Nephron (organoid): ENCODE measurements around the gene KRT33B.

Source experiments
- H3K27ac Mint-ChIP-seq, 3 experiments: 2 replicates each; pipeline ENCODE4 v1.8.0; 2020; ENCODE audit warnings: mixed read lengths in 3 of 3, mild to moderate bottlenecking in 2 of 3, moderate library complexity in 1 of 3
- H3K27me3 Mint-ChIP-seq: 2 replicates; pipeline ENCODE4 v1.8.0; 2021; ENCODE audit warnings: low read depth, mild to moderate bottlenecking, moderate library complexity, mixed read lengths
- H3K36me3 Mint-ChIP-seq: 2 replicates; pipeline ENCODE4 v1.8.0; 2020; ENCODE audit warnings: low read depth, mixed read lengths
- H3K4me1 Mint-ChIP-seq: 2 replicates; pipeline ENCODE4 v1.8.0; 2020; ENCODE audit warnings: mixed read lengths
- H3K4me3 Mint-ChIP-seq, 3 experiments: 2 replicates each; pipeline ENCODE4 v1.8.0; 2020; ENCODE audit warnings: mild to moderate bottlenecking in 3 of 3, mixed read lengths in 3 of 3, moderate library complexity in 2 of 3
- H3K9me3 Mint-ChIP-seq: 2 replicates; pipeline ENCODE4 v1.8.0; 2020; ENCODE audit warnings: mixed read lengths
- TF ChIP-seq, protein P1 (sequence below), 3 experiments: fragments of 200-600 bp; sonication (generic); IDR thresholded peaks; one replicate each; pipeline ENCODE4 v1.5.0; 2021; ENCODE audit warnings: antibody characterized with exemption in 3 of 3; ENCODE audit not compliant: unreplicated experiment in 3 of 3

The KRT33B gene

DNA sequence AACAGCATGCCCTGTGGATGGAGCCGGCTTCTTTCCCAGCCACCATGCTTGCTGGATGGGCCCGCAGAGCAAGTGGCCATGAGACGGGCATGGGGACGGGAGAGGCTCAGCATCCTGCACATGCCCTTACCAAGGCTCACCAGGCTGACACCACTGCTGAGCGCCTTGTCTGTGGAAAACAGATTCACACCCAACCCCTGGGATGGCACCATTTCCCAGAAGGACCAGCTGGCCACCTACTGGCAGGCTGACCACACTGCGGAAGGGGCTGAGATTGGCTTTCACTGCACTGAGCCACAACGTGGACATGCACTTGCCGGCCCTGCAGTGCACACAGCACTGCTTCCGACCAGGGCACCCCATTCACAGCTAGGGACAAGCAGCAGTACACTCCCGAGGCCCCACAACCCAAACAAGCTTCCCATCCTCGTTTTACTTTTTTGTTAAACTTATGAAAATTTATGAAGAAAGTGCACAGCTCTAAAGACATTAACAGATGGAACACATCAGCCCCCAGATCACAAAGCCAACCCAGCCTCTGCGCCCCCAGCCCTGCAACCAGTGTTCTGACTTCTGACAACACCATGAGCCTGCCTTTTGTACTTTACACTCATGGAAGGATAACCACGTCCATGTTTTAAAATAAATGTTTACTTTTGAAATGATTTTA lies 40.2 kb downstream of the KRT33B start:
- Mint-ChIP-seq H3K4me1 (peaks cover 5% of the 10 kb centered on the region), H3K27me3 (peaks cover 5% of the 10 kb centered on the region), H3K9me3 (no peaks in the 10 kb centered on the region), H3K4me3 (no peak overlapping the region), H3K36me3 (no peaks in the 10 kb centered on the region), H3K27ac (no peak overlapping the region)
- TF ChIP-seq, protein P1, sequence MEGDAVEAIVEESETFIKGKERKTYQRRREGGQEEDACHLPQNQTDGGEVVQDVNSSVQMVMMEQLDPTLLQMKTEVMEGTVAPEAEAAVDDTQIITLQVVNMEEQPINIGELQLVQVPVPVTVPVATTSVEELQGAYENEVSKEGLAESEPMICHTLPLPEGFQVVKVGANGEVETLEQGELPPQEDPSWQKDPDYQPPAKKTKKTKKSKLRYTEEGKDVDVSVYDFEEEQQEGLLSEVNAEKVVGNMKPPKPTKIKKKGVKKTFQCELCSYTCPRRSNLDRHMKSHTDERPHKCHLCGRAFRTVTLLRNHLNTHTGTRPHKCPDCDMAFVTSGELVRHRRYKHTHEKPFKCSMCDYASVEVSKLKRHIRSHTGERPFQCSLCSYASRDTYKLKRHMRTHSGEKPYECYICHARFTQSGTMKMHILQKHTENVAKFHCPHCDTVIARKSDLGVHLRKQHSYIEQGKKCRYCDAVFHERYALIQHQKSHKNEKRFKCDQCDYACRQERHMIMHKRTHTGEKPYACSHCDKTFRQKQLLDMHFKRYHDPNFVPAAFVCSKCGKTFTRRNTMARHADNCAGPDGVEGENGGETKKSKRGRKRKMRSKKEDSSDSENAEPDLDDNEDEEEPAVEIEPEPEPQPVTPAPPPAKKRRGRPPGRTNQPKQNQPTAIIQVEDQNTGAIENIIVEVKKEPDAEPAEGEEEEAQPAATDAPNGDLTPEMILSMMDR (IDR thresholded peaks at IDR 0.05; ENCODE audit: unreplicated experiment in 3 of 3) = peak; percentile 64 to 67 (median 66)

DNA sequence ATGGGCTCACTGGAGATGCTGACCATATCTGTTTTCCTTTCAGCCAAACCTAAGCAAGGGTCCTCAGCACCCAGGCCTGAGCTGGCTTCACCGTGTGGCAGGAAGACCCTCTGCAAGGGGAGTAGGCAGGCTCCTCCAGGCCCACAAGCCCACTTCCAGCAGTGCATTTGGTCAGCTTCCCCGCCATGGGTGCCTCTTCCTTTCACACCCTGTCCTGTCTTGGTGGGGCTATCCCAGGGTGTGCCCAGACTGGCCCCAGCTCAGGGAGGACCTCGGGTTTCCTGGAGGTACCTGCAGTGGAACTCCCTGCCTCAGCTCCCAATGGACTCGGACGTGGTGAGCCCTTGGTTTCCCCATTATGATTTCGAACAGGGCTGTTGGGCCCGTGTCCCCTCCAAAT lies 41.4 kb downstream of the KRT33B start:
- Mint-ChIP-seq H3K27ac (no peak overlapping the region), H3K27me3 (peaks cover 7% of the 10 kb centered on the region), H3K4me3 (no peak overlapping the region), H3K9me3 (no peaks in the 10 kb centered on the region), H3K36me3 (no peaks in the 10 kb centered on the region), H3K4me1 (peaks cover 5% of the 10 kb centered on the region)
- TF ChIP-seq, protein P1 (IDR thresholded peaks at IDR 0.05; ENCODE audit: unreplicated experiment in 3 of 3) = no peak

DNA sequence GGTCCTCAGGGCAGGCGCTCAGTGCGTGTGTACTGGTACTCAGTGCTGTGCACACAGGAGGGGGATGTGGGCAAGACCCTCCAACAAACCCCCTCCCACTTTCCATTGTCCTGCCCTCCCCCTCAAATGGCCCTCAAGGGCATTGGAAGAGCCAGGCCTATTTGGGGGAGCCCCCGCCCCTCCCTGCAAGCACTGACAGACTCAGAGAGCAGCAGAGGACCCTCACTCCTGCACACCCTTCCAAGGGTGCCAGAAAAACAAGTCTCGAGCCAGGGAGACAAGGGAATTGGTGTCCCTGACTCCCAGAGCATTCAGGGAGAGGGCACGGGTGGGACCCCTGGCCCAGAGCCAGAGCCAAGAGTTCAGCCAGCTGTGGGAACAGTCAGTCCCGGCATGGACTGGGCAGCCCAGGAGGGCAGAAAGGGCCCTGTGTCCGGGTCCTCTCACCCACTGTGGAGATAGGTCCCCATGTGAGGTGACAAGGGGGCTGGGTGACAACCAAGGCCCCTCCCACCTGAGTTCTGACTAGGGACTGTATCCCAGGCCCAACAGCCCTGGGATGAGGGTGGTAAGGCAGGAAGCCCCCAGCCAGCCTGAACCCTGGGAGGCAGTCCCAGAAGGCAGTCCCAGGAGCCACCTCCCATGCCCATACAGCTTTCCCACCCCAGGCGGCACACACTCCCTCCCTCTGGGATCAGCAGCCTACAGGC lies 42.0 kb downstream of the KRT33B start:
- Mint-ChIP-seq H3K27ac (no peak overlapping the region), H3K27me3 (peaks cover 4% of the 10 kb centered on the region)
- TF ChIP-seq, protein P1 (IDR thresholded peaks at IDR 0.05; ENCODE audit: unreplicated experiment in 3 of 3) = no peak

DNA sequence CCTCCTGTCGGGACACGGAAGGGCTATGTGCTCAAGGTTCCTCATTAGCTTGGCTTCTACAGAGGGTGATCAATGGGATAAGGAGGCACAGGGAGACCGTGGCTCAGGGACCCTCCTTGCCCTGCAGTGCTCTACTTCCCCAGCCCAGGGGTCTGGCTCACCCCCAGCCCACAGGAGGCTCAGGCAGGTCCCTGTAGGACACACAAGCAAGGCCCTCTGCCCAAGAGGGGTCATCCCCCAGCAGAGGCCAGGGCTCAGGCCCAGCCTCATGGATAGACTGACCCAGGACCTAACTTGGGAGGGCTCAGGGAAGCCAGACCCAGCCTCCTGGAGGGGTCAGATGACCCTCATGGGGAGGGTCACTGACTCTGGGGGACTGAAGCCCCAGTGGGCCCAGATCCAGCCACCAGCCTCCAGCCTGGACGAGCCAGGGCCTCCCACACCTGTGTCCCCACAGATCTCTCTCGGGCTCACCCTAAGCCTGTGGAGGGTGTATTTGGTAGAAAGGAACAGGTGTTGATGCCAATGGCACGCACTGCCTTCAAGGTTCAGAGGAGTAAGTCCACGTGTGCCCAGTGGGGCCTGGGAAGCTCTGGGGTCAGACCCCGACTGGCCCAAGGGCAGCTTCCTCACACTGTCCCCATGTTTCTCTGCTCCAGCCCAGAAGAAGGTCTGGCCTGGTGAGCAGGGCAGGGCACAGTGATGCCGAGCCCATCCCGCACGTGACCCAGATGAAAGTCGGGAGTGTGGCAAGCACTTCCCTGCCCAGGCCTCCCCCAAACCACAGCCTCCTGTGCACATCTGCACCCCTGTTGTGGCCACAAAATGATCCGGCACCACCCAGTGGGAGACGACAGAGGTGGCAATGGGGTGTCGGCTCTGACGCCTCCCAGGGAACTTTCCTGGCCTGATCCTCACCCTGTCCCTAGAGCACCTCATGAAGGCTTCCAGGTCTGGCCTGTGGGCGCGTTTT lies 43.2 kb downstream of the KRT33B start:
- H3K36me3 Mint-ChIP-seq = no peaks in the 10 kb centered on the region
- H3K4me1 Mint-ChIP-seq = peaks cover 5% of the 10 kb centered on the region
- H3K27me3 Mint-ChIP-seq = peaks cover 4% of the 10 kb centered on the region
- no peak overlapping the region for H3K4me3 Mint-ChIP-seq
- TF ChIP-seq, protein P1 (IDR thresholded peaks at IDR 0.05; ENCODE audit: unreplicated experiment in 3 of 3) = no peak
- no peak overlapping the region for H3K27ac Mint-ChIP-seq
- no peaks in the 10 kb centered on the region for H3K9me3 Mint-ChIP-seq

More for the DNA sequence above, 42.0 kb downstream of the KRT33B start:
- H3K9me3 Mint-ChIP-seq = no peaks in the 10 kb centered on the region
- no peak overlapping the region for H3K4me3 Mint-ChIP-seq
- H3K36me3 Mint-ChIP-seq = no peaks in the 10 kb centered on the region
- H3K4me1 Mint-ChIP-seq = peaks cover 5% of the 10 kb centered on the region

DNA sequence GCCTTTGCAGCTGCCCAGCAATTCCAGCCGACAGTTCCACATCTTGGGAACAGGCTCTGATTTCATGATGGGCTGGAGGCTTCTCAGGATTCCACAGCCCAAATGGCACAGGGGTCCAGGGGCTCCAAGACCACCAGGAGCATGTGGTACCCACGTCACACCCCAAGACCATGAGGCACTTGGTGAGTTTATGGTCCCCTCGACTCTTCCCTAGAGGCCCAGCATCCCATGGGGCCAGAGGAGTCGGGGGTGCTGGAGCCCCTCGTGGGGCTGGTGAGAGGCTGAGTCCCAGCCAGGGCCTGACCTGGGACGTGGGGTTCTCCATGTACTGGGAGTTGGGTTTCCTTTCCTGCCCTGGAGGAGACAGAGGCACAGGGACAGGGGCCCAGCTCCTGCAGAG lies 44.0 kb downstream of the KRT33B start:
- no peak overlapping the region for H3K4me3 Mint-ChIP-seq
- peaks cover 4% of the 10 kb centered on the region for H3K27me3 Mint-ChIP-seq
- H3K27ac Mint-ChIP-seq = no peak overlapping the region
- H3K4me1 Mint-ChIP-seq = peaks cover 5% of the 10 kb centered on the region
- TF ChIP-seq, protein P1 (IDR thresholded peaks at IDR 0.05; ENCODE audit: unreplicated experiment in 3 of 3) = no peak
- H3K36me3 Mint-ChIP-seq = no peaks in the 10 kb centered on the region
- no peaks in the 10 kb centered on the region for H3K9me3 Mint-ChIP-seq
